ENCODE data around the gene FAM89B.

GRCh38 chr11:65596520-65596919, 24.2 kb downstream of the FAM89B start:
- TF ChIP-seq CTCF (IDR thresholded peaks at IDR 0.05 in 4 of 5, conservative IDR thresholded peaks at IDR 0.05 in 1 of 5) (no peak), POLR2A (IDR thresholded peaks at IDR 0.05) (no peak)

Data from gastrocnemius medialis (tissue), 4 donors.